Cardiac muscle cell (in vitro differentiated cells and primary cell): ENCODE results near the gene ABHD14A. TPM values are rescaled to one million over a fixed set of nuclear protein-coding genes. Genes with fewer than 3 reads are reported as not detected.

Experiments
- DNase-seq, 2 donors: peaks; one replicate each; pipeline versions ENCODE4 v3.0.0 to v3.0.0-alpha.2; 2010 to 2017; ENCODE audit warnings: low read depth in 1 of 2, low spot score in 1 of 2
- H3K27ac ChIP-seq: fragments of 200-600 bp; sonication (generic); 2 replicates; pipeline ENCODE4 v1.5.1; 2016
- H3K27me3 ChIP-seq: fragments of 200-600 bp; sonication (generic); 2 replicates; pipeline ENCODE4 v1.6.0; 2016; ENCODE audit warnings: control low read depth
- H3K36me3 ChIP-seq: fragments of 200-600 bp; sonication (generic); 2 replicates; pipeline ENCODE4 v1.5.1; 2016; ENCODE audit warnings: control low read depth
- H3K4me1 ChIP-seq: fragments of 200-600 bp; sonication (generic); 2 replicates; pipeline ENCODE4 v1.8.1; 2017; ENCODE audit warnings: low read depth, mild to moderate bottlenecking, mixed run types
- H3K4me3 ChIP-seq: fragments of 200-600 bp; sonication (generic); 2 replicates; pipeline ENCODE4 v1.5.1; 2016; ENCODE audit warnings: mild to moderate bottlenecking
- H3K9me3 ChIP-seq: fragments of 200-600 bp; sonication (generic); 2 replicates; pipeline ENCODE4 v1.5.1; 2017; ENCODE audit warnings: low read depth, mild to moderate bottlenecking, control low read depth
- polyA plus RNA-seq: library from polyadenylated mRNA; unstranded; fragments of >200 nt; fragmentation: Nextera tagmentation; extraction: Ambion mirVana; gene quantifications from 2 replicates; pipeline ENCODE4 v1.2.1, GENCODE V29; 2016
- total RNA-seq: library from RNA; depleted of rRNA; stranded (reverse); fragments of >200 nt; gene quantifications from 2 replicates; pipeline ENCODE4 v1.2.3, GENCODE V29; 2016
- TF ChIP-seq, protein P1 (sequence below): IDR thresholded peaks from 2 replicates; pipeline ENCODE4 v1.5.1; 2012; ENCODE audit warnings: low read depth, mild to moderate bottlenecking, low read length

ABHD14A gene
- total and polyA plus RNA-seq, 2 experiments from 2014 or later: 56.5 to 104 TPM

DNA sequence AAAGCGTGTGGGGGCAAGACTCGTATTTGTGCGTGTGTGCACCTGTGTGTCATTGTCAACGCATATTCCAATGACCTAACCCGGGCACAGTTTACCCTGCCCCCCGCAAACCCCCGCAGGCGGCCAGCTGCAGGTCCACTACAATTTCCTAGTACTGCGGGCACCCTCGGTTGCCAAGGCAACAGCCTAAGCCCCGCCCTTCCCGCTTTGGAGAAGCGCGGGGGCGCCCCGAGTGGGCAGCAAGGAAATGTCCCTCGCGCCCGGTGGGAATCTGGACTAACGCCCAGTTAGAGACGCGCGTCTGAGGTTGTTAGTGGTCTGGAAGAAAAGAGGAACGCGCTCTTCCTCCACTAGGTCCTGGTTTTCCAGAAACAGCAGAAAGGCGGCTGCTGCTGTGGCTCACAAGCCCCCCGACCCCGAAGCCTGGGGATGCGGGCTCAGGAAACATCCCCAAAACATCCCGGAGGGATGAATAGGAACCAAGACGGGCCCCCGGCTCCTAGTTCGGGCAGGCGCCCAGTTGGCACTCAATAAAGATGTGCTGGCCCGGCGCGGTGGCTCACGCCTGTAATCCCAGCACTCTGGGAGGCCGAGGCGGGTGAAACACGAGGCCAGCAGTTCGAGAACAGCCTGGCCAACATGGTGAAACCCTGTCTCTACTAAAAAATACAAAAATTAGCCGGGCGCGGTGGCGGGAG is 1.1 kb downstream of the ABHD14A start:
- peak; percentile 76 to 81 for DNase-seq
- no peaks in the 10 kb centered on the region for H3K27me3 ChIP-seq
- H3K27ac ChIP-seq: no peak overlapping the region
- peaks cover 21% of the 10 kb centered on the region for H3K4me1 ChIP-seq
- peak overlapping the region; percentile 51 for H3K4me3 ChIP-seq
- TF ChIP-seq, protein P1, sequence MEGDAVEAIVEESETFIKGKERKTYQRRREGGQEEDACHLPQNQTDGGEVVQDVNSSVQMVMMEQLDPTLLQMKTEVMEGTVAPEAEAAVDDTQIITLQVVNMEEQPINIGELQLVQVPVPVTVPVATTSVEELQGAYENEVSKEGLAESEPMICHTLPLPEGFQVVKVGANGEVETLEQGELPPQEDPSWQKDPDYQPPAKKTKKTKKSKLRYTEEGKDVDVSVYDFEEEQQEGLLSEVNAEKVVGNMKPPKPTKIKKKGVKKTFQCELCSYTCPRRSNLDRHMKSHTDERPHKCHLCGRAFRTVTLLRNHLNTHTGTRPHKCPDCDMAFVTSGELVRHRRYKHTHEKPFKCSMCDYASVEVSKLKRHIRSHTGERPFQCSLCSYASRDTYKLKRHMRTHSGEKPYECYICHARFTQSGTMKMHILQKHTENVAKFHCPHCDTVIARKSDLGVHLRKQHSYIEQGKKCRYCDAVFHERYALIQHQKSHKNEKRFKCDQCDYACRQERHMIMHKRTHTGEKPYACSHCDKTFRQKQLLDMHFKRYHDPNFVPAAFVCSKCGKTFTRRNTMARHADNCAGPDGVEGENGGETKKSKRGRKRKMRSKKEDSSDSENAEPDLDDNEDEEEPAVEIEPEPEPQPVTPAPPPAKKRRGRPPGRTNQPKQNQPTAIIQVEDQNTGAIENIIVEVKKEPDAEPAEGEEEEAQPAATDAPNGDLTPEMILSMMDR: peak; percentile 29
- H3K36me3 ChIP-seq: no peaks in the 10 kb centered on the region
- no peaks in the 10 kb centered on the region for H3K9me3 ChIP-seq

DNA sequence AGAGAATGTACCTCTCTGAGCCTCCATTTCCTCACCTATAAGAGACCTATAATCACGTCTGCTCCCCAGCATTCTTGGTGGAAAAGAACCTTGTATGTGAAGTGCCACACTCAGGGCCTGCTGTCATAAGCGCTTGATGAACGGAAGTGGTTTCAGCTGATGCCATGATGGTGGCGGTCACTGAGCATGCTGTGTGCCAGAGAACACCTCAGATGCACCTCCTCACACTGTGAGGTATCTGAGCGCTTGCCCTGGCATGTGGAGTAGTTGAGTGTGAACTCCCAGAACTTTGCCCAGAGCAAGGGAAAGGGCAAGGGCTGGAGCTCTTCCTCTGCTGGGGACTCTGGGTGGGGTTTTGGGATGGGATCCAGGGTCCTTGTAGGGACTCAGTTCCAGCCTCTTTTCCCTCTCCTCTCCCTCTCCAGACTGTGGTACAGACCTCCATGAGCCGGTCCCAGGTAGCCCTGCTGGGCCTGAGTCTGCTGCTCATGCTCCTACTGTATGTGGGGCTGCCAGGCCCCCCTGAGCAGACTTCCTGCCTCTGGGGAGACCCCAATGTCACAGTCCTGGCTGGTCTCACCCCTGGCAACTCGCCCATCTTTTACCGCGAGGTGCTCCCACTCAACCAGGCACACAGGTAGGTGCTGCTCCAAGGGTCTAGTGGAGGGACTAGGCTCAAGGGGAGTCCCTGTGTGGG is 2.7 kb downstream of the ABHD14A start:
- no peaks in the 10 kb centered on the region for H3K9me3 ChIP-seq
- TF ChIP-seq, protein P1: no peak
- H3K27me3 ChIP-seq: no peaks in the 10 kb centered on the region
- H3K4me3 ChIP-seq: no peak overlapping the region
- no peak for DNase-seq
- H3K27ac ChIP-seq: no peak overlapping the region
- H3K4me1 ChIP-seq: peaks cover 28% of the 10 kb centered on the region
- H3K36me3 ChIP-seq: no peaks in the 10 kb centered on the region

GRCh38 chr3:51978143-51978502 is 3.3 kb downstream of the ABHD14A start:
- no peaks in the 10 kb centered on the region for H3K9me3 ChIP-seq
- H3K27me3 ChIP-seq: no peaks in the 10 kb centered on the region
- no peaks in the 10 kb centered on the region for H3K36me3 ChIP-seq
- no peak overlapping the region for H3K4me3 ChIP-seq
- H3K27ac ChIP-seq: no peak overlapping the region
- peaks cover 28% of the 10 kb centered on the region for H3K4me1 ChIP-seq
- DNase-seq: no peak
- TF ChIP-seq, protein P1: no peak

- Histone ChIP-seq H3K4me3 (no peak overlapping the region), H3K9me3 (no peaks in the 10 kb centered on the region), H3K4me1 (peaks cover 23% of the 10 kb centered on the region), H3K27ac (no peak overlapping the region), H3K36me3 (no peaks in the 10 kb centered on the region), H3K27me3 (no peaks in the 10 kb centered on the region)
- TF ChIP-seq, protein P1: no peak
- DNase-seq: no peak
Measured at GRCh38 chr3:51980253-51980652, 5.4 kb downstream of the ABHD14A start.

DNA sequence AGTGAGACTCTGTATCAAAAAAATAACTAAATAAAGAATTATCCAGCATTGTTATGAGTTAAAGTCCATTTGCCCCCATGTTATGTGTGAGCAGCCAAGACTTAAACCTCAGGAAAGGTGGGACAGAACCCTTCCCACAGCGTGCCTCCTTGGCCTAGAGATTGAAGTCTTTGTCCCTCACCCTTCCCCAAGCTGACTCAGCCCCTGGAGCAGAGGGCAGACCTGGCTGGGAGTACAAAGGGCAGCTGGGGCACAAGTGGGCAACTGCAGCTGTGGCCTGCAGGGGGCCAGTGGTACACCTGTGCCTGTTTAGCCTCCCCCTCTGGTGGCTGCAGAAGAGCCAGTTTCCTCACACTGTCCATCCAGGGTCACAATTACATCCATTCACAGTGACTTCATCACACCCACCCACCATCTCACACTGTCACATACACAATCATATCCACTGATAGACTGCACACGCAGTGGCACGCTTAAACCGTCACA is 7.5 kb downstream of the ABHD14A start:
- H3K4me1 ChIP-seq: peaks cover 16% of the 10 kb centered on the region
- peak overlapping the region; percentile 86 for H3K27ac ChIP-seq
- TF ChIP-seq, protein P1: peak; percentile 58
- peak overlapping the region; percentile 27 for H3K4me3 ChIP-seq
- no peaks in the 10 kb centered on the region for H3K27me3 ChIP-seq
- no peaks in the 10 kb centered on the region for H3K36me3 ChIP-seq
- H3K9me3 ChIP-seq: no peaks in the 10 kb centered on the region
- peak in 1 of 2 donors; percentile 57 for DNase-seq
